Panc1 (cell line): ENCODE results near the gene GCK. TPM values are rescaled to one million over a fixed set of nuclear protein-coding genes. Genes with fewer than 3 reads are reported as not detected.

Source experiments
- ATAC-seq: fragments of 200-7000 bp; cut with Tn5 transposase; 2 replicates; pipeline ENCODE4 v1.9.1; 2020; ENCODE audit warnings: mild to moderate bottlenecking, moderate library complexity
- BruUV-seq: library from RNA; stranded (reverse); fragments of 400-500 nt; replicated peaks from 2 replicates; lab custom pipeline; 2021; lab: Mats Ljungman, UMichigan
- CTCF ChIA-PET: fragments of 300-600 bp; sonication (Branson Sonifier 250); formaldehyde crosslinking; loops from one replicate; lab custom pipeline; 2022; ENCODE audit warnings: antibody characterized with exemption; lab: Charles Lee
- POLR2A ChIA-PET: fragments of 300-600 bp; sonication (Branson Sonifier 250); formaldehyde crosslinking; loops from one replicate; lab custom pipeline; 2022; ENCODE audit warnings: antibody characterized with exemption; lab: Charles Lee
- DNase-seq: peaks from one replicate; pipeline ENCODE4 v3.0.0-alpha.2; 2010; ENCODE audit warnings: low read depth, low spot score
- H3K27ac ChIP-seq: 2 replicates; pipeline ENCODE4 v1.5.1; 2011; ENCODE audit warnings: mild to moderate bottlenecking, low read length, inconsistent platforms
- H3K27me3 ChIP-seq: fragments of 200-500 bp; sonication (Bioruptor generic); 2 replicates; pipeline ENCODE4 v1.6.0; 2014; ENCODE audit warnings: low read length, inconsistent platforms; ENCODE audit not compliant: control insufficient read depth, insufficient read depth
- H3K36me3 ChIP-seq: fragments of 200-500 bp; sonication (Bioruptor generic); 2 replicates; pipeline ENCODE4 v1.5.1; 2014; ENCODE audit warnings: inconsistent platforms, mild to moderate bottlenecking, low read length, moderate library complexity; ENCODE audit not compliant: control insufficient read depth, insufficient read depth
- H3K4me1 ChIP-seq: 2 replicates; pipeline ENCODE4 v1.5.1; 2011; ENCODE audit warnings: inconsistent platforms, mild to moderate bottlenecking, low read length, moderate library complexity; ENCODE audit not compliant: control insufficient read depth, insufficient read depth
- H3K4me3 ChIP-seq, 2 experiments: 2 replicates each; pipeline ENCODE4 v1.5.1; 2011 to 2012; ENCODE audit warnings: low read depth in 2 of 2, low read length in 2 of 2, mild to moderate bottlenecking in 2 of 2, inconsistent platforms in 1 of 2, moderate library complexity in 1 of 2
- H3K9me3 ChIP-seq: fragments of 200-500 bp; sonication (Bioruptor generic); 2 replicates; pipeline ENCODE4 v1.5.1; 2014; ENCODE audit warnings: low read depth, mild to moderate bottlenecking, inconsistent platforms, low read length, moderate library complexity; ENCODE audit not compliant: control insufficient read depth, insufficient read depth
- POLR2AphosphoS5 ChIP-seq: IDR thresholded peaks from 2 replicates; pipeline ENCODE4 v1.6.1; 2012; ENCODE audit warnings: mild to moderate bottlenecking, low read depth, low read length, moderate library complexity
- SIN3A ChIP-seq: IDR thresholded peaks from 2 replicates; pipeline ENCODE4 v1.6.1; 2012; ENCODE audit warnings: low read depth, mild to moderate bottlenecking, low read length, moderate library complexity, borderline replicate concordance; ENCODE audit not compliant: insufficient read depth
- TCF7L2 ChIP-seq: IDR thresholded peaks from 2 replicates; pipeline ENCODE4 v1.6.1; 2011; ENCODE audit warnings: mild to moderate bottlenecking, low read depth, low read length, inconsistent platforms
- in situ Hi-C: cut with HindIII; loops from 2 replicates; pipeline ENCODE4 v1.10.0; 2016; ENCODE audit warnings: low sequenced_read_pairs, low pct_unique_long_range_greater_than_20kb
- intact Hi-C: fragments of 100-400 bp; cut with micrococcal nuclease; formaldehyde crosslinking; loops from one replicate; pipeline ENCODE4 v1.10.0; 2022; ENCODE audit not compliant: unreplicated experiment
- total RNA-seq: library from RNA; stranded (reverse); gene quantifications from one replicate; pipeline ENCODE4 v1.2.1, GENCODE V29; 2021; ENCODE audit not compliant: unreplicated experiment
- TF ChIP-seq, protein P1 (sequence below), 2 experiments: IDR thresholded peaks; 2 replicates each; pipeline ENCODE4 v1.6.1; 2011 to 2012; ENCODE audit warnings: low read depth in 2 of 2, control low read depth in 1 of 2, low read length in 1 of 2, mild to moderate bottlenecking in 1 of 2, moderate library complexity in 1 of 2; ENCODE audit not compliant: insufficient read depth in 1 of 2
- TF ChIP-seq, protein P2 (sequence below): fragments of 450-650 bp; IDR thresholded peaks from 2 replicates; pipeline ENCODE4 v1.5.1; 2017; ENCODE audit warnings: mild to moderate bottlenecking

GCK gene
- total RNA-seq, 1 experiment from 2014 or later, result 0.36 TPM

DNA sequence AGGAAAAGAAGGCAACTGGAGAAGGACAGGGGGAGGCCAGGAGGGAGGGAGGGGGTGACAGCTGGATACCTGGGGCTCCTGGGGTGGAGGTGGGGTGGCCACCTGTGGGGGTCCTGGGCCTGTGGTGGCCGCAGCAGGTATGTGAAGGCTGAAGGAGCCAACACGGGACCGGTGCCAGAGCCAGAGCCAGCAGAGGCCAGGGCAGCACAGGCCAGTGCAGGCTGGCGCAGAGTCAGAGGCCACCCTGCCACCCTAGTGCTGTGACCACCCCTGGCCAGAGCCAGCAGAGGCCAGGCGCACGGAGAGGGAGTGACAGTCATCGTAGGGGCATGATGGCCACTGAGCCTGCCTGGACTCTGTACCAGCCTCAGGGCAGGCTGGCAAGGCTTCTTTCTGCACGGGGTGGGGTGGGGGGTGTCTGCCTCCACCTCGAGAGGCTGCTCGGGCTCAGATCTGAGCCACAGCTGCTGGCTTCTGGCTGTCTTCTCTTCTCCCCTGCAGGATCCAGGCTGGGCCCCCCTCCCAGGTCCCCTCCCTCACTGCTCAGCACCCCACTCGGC is 40.4 kb upstream of the GCK start:
- intact Hi-C loops, result no loop called here
- ATAC-seq, result peak; percentile 20
- BruUV-seq, result no TSS peak

DNA sequence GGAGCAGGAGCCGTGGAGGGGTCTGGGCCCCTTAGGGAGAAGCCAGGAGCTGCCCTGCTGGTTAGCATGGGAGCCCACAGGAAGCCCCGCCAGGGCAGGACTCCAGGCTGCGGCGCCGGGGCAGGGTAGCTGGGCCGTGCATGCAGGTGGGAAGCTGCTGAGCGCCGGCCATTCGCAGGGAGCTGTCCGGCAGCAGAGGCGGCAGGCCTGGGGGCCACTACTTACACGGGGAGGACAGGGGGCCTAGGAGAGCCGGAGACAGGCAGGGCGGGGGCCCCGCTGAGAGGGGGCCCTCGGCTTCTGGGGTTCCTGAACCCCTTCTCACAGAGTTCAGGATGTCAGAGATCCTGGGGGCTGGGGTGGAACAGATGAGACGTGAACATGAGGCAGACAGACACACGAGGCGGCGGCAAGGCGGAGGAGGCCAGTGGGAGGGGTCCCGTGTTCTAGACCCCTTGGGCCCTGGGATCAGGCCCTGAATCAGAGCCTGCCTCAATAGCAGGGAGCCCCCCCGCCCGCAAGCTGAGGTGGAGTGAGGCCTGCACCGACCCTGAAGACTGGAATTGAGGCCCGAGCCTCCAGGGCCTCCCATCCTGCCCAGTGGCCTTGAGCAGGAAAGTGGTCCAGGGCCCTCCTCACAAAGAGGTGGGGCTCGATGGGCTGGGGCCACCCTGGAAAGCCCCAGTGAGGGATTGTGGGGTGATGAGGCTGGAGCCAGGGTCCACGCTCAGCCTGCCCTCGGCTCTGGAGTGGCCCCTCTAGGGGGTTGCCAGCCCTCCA is 39.5 kb upstream of the GCK start:
- TF ChIP-seq TCF7L2, result no peak
- TF ChIP-seq, protein P1, sequence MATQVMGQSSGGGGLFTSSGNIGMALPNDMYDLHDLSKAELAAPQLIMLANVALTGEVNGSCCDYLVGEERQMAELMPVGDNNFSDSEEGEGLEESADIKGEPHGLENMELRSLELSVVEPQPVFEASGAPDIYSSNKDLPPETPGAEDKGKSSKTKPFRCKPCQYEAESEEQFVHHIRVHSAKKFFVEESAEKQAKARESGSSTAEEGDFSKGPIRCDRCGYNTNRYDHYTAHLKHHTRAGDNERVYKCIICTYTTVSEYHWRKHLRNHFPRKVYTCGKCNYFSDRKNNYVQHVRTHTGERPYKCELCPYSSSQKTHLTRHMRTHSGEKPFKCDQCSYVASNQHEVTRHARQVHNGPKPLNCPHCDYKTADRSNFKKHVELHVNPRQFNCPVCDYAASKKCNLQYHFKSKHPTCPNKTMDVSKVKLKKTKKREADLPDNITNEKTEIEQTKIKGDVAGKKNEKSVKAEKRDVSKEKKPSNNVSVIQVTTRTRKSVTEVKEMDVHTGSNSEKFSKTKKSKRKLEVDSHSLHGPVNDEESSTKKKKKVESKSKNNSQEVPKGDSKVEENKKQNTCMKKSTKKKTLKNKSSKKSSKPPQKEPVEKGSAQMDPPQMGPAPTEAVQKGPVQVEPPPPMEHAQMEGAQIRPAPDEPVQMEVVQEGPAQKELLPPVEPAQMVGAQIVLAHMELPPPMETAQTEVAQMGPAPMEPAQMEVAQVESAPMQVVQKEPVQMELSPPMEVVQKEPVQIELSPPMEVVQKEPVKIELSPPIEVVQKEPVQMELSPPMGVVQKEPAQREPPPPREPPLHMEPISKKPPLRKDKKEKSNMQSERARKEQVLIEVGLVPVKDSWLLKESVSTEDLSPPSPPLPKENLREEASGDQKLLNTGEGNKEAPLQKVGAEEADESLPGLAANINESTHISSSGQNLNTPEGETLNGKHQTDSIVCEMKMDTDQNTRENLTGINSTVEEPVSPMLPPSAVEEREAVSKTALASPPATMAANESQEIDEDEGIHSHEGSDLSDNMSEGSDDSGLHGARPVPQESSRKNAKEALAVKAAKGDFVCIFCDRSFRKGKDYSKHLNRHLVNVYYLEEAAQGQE (IDR thresholded peaks at IDR 0.05; ENCODE audit: insufficient read depth in 1 of 2, low read depth in 2 of 2, low read length in 1 of 2), result peak in 1 of 2 experiments; percentile 51; a peak in 1 of 4 replicates
- Histone ChIP-seq H3K36me3 (no peaks in the 10 kb centered on the region), H3K9me3 (no peaks in the 10 kb centered on the region), H3K4me3 (no peak overlapping the region), H3K4me1 (no peaks in the 10 kb centered on the region), H3K27me3 (no peaks in the 10 kb centered on the region), H3K27ac (no peak overlapping the region)
- ChIA-PET CTCF (no interaction called here), POLR2A (no interaction called here)
- peak; percentile 29; the same call in 1 of the 2 replicates for ATAC-seq
- no TSS peak for BruUV-seq
- in situ Hi-C loops, result no loop called here
- intact Hi-C loops, result no loop called here
- no peak for DNase-seq

More for the DNA sequence above, 40.4 kb upstream of the GCK start:
- POLR2A ChIA-PET, result no interaction called here
- DNase-seq, result no peak
- no peak for TF ChIP-seq POLR2AphosphoS5
- no peak for TF ChIP-seq TCF7L2
- TF ChIP-seq, protein P1 (IDR thresholded peaks at IDR 0.05; ENCODE audit: insufficient read depth in 1 of 2, low read depth in 2 of 2, low read length in 1 of 2), result no peak
- TF ChIP-seq, protein P2, sequence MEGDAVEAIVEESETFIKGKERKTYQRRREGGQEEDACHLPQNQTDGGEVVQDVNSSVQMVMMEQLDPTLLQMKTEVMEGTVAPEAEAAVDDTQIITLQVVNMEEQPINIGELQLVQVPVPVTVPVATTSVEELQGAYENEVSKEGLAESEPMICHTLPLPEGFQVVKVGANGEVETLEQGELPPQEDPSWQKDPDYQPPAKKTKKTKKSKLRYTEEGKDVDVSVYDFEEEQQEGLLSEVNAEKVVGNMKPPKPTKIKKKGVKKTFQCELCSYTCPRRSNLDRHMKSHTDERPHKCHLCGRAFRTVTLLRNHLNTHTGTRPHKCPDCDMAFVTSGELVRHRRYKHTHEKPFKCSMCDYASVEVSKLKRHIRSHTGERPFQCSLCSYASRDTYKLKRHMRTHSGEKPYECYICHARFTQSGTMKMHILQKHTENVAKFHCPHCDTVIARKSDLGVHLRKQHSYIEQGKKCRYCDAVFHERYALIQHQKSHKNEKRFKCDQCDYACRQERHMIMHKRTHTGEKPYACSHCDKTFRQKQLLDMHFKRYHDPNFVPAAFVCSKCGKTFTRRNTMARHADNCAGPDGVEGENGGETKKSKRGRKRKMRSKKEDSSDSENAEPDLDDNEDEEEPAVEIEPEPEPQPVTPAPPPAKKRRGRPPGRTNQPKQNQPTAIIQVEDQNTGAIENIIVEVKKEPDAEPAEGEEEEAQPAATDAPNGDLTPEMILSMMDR, result no peak
- TF ChIP-seq SIN3A, result no peak
- no peak overlapping the region for H3K27ac ChIP-seq
- no peaks in the 10 kb centered on the region for H3K4me1 ChIP-seq
- H3K36me3 ChIP-seq, result no peaks in the 10 kb centered on the region
- in situ Hi-C loops, result no loop called here
- CTCF ChIA-PET, result no interaction called here
- no peak overlapping the region for H3K4me3 ChIP-seq
- no peaks in the 10 kb centered on the region for H3K27me3 ChIP-seq
- H3K9me3 ChIP-seq, result no peaks in the 10 kb centered on the region
